Measurements from ENCODE around the gene IL27RA. TPM values are rescaled to one million over a fixed set of nuclear protein-coding genes. Genes with fewer than 3 reads are reported as not detected.

The IL27RA gene
- total RNA-seq, 2 experiments from 2014 or later: 25.0 to 26.7 TPM

- Histone ChIP-seq H3K27me3 (ENCODE audit: control insufficient read depth in 1 of 2, insufficient read depth in 2 of 2, low read length in 2 of 2) (no peaks in the 10 kb centered on the region), H3K27ac (ENCODE audit: low read depth in 1 of 2, low read length in 2 of 2) (peak overlapping the region; percentile 73 to 74), H3K36me3 (ENCODE audit: insufficient read depth, low read length) (no peaks in the 10 kb centered on the region), H3K4me3 (ENCODE audit: low read length) (peak overlapping the region; percentile 81), H3K4me1 (ENCODE audit: insufficient read depth, low read length) (peaks cover 23% of the 10 kb centered on the region), H3K9me3 (ENCODE audit: control insufficient read depth in 1 of 2, insufficient read depth in 1 of 2, low read length in 2 of 2) (no peaks in the 10 kb centered on the region)
- DNase-seq (peak; percentile 98 to 100 (median 99)), ATAC-seq (ENCODE audit: poor library complexity) (peak; percentile 94)
- intact Hi-C loops (cut with DNase I, micrococcal nuclease): loop anchor here (2.0 to 10.0 kb wide), 6 partner anchors 36 to 614 kb away; partner anchors contain the start of genes ASF1B (in 1 of the 2), C19orf53 (in 1 of the 2), DCAF15 (in 1 of the 2) and NDUFB7 (in 1 of the 2)
- Mint-ChIP-seq H3K27me3 (no peaks in the 10 kb centered on the region), H3K27ac (peak overlapping the region; percentile 73), H3K4me1 (ENCODE audit: low read depth) (peaks cover 14% of the 10 kb centered on the region), H3K9me3 (no peaks in the 10 kb centered on the region), H3K36me3 (ENCODE audit: low read depth) (no peaks in the 10 kb centered on the region), H3K4me3 (peak overlapping the region; percentile 91)
- no peak for TF ChIP-seq CTCF (IDR thresholded peaks at IDR 0.05)
- ChIA-PET CTCF (interaction anchor here (0.8 to 4.6 kb wide), 5 partner anchors 9 to 267 kb away, joined by 3 to 26 read pairs (median 4); partner anchors contain the start of genes ASF1B and MISP3), POLR2A (interaction anchor here (0.6 to 3.0 kb wide), 14 partner anchors 9 to 1752 kb away, joined by 3 to 33 read pairs (median 4); partner anchors contain the start of genes ASF1B, DDX39A, IL27RA and PRKACA)
These were observed 49.6 kb downstream of the IL27RA start for GRCh38 chr19:14080887-14081796.

- H3K9me3 Mint-ChIP-seq: no peaks in the 10 kb centered on the region
These were observed 50.5 kb downstream of the IL27RA start for GRCh38 chr19:14081797-14082674.

More at GRCh38 chr19:14081797-14082674, 50.5 kb downstream of the IL27RA start:
- Histone ChIP-seq H3K27me3 (ENCODE audit: control insufficient read depth in 1 of 2, insufficient read depth in 2 of 2, low read length in 2 of 2) (no peaks in the 10 kb centered on the region), H3K27ac (ENCODE audit: low read depth in 1 of 2, low read length in 2 of 2) (peak overlapping the region; percentile 40 to 72), H3K4me3 (ENCODE audit: low read length) (peak overlapping the region; percentile 81), H3K9me3 (ENCODE audit: control insufficient read depth in 1 of 2, insufficient read depth in 1 of 2, low read length in 2 of 2) (no peaks in the 10 kb centered on the region), H3K36me3 (ENCODE audit: insufficient read depth, low read length) (no peaks in the 10 kb centered on the region), H3K4me1 (ENCODE audit: insufficient read depth, low read length) (peaks cover 23% of the 10 kb centered on the region)
- H3K4me1 Mint-ChIP-seq (ENCODE audit: low read depth): peaks cover 14% of the 10 kb centered on the region
- DNase-seq (peak in 5 of 14 experiments; percentile 17 to 81 (median 46)), ATAC-seq (ENCODE audit: poor library complexity) (no peak)
- ChIA-PET CTCF (interaction anchor here (0.7 to 4.6 kb wide), 6 partner anchors 10 to 932 kb away, joined by 3 to 26 read pairs (median 4); partner anchors contain the start of genes ASF1B, IER2, MISP3 and STX10), POLR2A (interaction anchor here (0.6 to 3.0 kb wide), 9 partner anchors 8 to 337 kb away, joined by 3 to 33 read pairs (median 4); partner anchors contain the start of genes ASF1B, DDX39A, IL27RA and PRKACA)
- TF ChIP-seq CTCF (IDR thresholded peaks at IDR 0.05): no peak
- H3K27me3 Mint-ChIP-seq: no peaks in the 10 kb centered on the region
- H3K4me3 Mint-ChIP-seq: peak overlapping the region; percentile 91
- intact Hi-C loops (cut with DNase I, micrococcal nuclease): loop anchor here (2.0 to 10.0 kb wide), 7 partner anchors 35 to 613 kb away; partner anchors contain the start of genes ASF1B (in 1 of the 2), C19orf53 (in 1 of the 2), DCAF15 (in 1 of the 2) and NDUFB7 (in 1 of the 2)
- no peaks in the 10 kb centered on the region for H3K36me3 Mint-ChIP-seq (ENCODE audit: low read depth)
- H3K27ac Mint-ChIP-seq: peak overlapping the region; percentile 73
